Astrocyte (in vitro differentiated cells and primary cell): Measurements from ENCODE around the gene SLC38A3.

Experiments
- CTCF ChIP-seq: IDR thresholded peaks from 2 replicates; pipeline ENCODE4 v1.5.1; 2011; ENCODE audit warnings: low read depth, mild to moderate bottlenecking, inconsistent platforms, low read length, moderate library complexity; ENCODE audit not compliant: insufficient read depth
- EZH2 ChIP-seq: IDR thresholded peaks from 2 replicates; pipeline ENCODE4 v1.6.1; 2012; ENCODE audit warnings: mild to moderate bottlenecking, low read length, inconsistent platforms; ENCODE audit not compliant: insufficient read depth

DNA sequence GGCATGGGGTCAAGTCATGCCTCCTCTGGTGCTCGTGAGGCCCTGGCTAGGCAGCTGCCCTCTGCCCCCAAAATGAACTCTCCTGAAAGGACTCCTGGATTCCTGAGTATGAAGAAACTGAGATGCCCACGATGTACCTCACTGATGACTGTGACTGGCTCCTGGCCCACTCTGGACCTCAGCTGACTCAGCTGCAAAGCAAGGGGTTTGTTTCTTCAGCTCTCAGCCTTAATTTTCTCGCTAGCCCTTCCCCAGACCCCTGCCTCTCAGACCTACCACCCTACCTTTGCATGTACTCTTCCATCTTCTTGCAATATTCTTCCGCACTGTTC, 25.7 kb downstream of the SLC38A3 start:
- no peak for TF ChIP-seq CTCF
- no peak for TF ChIP-seq EZH2
